Hematopoietic multipotent progenitor cell treated with erythropoietin and hydrocortisone succinate and interleukin-3 and kit ligand, for 17 days (in vitro differentiated cells): ENCODE data around the gene WASF3.
"Not testable (repeated sequence)": the region's sequence is repeated elsewhere in the genome, so short reads cannot be mapped to it uniquely, and the experiment has no call there.

Experiments
- DNase-seq: peaks from one replicate; pipeline ENCODE4 v3.0.0-alpha.2; 2015; ENCODE audit warnings: low spot score

WASF3 gene

GRCh38 chr13:26635634-26636033 is 78.2 kb downstream of the WASF3 start:
- not testable (repeated sequence) for DNase-seq

- not testable (repeated sequence) for DNase-seq
These were observed 78.6 kb downstream of the WASF3 start for GRCh38 chr13:26636073-26636472.

- DNase-seq, result no peak
These were observed 89.1 kb downstream of the WASF3 start for GRCh38 chr13:26646603-26647002.

DNA sequence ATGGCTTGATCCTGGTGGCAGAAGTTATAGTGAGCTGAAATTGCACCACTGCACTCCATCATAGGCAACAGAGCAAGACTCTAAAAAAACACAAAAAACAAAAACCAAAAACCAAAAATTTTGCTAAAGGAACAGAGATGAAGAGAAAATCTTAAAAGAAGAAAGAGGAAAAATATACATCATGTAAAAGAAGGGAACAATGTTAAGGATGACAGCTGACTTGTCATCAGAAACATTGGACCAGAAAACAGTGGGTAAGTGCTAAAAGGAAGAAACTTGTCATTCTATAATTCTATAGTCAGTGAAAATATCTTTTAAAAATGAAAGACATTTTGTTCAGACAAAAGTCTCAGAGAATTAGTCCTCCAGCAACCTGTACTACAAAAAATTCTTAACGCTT is 93.8 kb downstream of the WASF3 start:
- DNase-seq, result no peak

- DNase-seq, result no peak
These were observed 95.8 kb downstream of the WASF3 start for GRCh38 chr13:26653310-26653709.

DNA sequence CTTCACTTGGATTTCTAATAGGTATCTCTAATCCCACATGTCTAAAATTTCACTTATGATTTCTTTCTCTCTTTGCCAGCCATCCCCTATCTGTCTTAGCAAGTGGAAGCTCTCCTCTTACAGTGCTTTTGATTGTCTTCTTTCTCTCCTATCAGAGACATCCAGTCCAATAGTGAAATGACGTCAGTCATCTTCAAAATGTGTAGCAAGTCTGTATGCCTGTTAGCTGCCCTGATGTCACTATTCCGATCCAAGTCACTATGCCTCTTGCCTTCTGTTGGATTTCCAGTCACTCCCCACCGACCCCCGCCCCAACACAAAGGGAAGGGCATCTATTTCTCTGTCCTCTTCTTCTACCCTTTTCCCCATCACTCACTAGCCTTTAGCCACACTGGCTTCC is 96.4 kb downstream of the WASF3 start:
- DNase-seq, result no peak

- DNase-seq, result no peak
These were observed 99.4 kb downstream of the WASF3 start for GRCh38 chr13:26656919-26657318.

- no peak for DNase-seq
These were observed 101.2 kb downstream of the WASF3 start for GRCh38 chr13:26658448-26659385.

- DNase-seq, result no peak
These were observed 102.7 kb downstream of the WASF3 start for GRCh38 chr13:26660185-26660584.

- no peak for DNase-seq
These were observed 103.3 kb downstream of the WASF3 start for GRCh38 chr13:26660766-26661165.

- DNase-seq, result no peak
These were observed 106.3 kb downstream of the WASF3 start for GRCh38 chr13:26663791-26664190.

GRCh38 chr13:26664286-26664685 is 106.8 kb downstream of the WASF3 start:
- no peak for DNase-seq

DNA sequence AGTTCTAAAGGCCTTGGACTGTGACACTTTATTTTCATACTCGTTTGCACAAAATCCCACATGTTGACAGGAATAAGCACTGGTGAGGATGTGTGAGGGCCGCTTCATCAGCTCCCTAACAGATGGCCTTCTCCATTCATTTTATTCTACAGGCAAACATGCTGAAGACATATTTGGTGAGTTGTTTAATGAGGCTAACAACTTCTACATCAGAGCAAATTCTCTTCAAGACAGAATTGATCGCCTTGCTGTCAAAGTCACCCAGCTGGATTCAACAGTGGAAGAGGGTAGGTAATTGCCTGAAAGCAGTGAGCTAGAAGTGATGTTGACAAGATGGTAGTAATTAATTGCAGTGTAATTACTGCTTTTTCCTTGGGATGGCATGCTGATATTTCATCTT is 107.4 kb downstream of the WASF3 start:
- DNase-seq, result no peak

GRCh38 chr13:26668357-26669146 is 111.1 kb downstream of the WASF3 start:
- no peak for DNase-seq

- DNase-seq, result no peak
These were observed 116.4 kb downstream of the WASF3 start for GRCh38 chr13:26673890-26674289.

GRCh38 chr13:26677156-26677555 is 119.7 kb downstream of the WASF3 start:
- DNase-seq, result no peak

GRCh38 chr13:26678330-26678729 is 120.8 kb downstream of the WASF3 start:
- DNase-seq, result no peak

DNA sequence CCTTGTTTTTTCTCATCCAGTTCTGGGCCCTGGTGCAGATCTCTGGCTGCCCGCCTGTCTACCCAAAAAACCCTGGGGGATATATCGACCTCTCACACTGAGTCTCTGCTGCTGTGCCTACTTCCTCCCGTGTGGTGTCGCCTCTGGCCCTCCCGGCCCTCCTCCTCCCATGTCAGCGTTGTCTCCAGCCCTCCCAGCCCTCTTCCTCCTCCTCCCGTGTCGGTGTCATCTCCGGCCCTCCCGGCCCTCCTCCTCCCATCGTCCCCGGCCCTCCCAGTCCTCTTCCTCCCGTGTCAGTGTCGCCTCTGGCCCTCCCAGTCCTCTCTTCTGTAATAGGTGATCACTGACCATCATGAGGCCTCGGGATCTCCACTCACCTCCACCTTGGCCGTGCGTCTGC is 121.3 kb downstream of the WASF3 start:
- DNase-seq, result no peak

DNA sequence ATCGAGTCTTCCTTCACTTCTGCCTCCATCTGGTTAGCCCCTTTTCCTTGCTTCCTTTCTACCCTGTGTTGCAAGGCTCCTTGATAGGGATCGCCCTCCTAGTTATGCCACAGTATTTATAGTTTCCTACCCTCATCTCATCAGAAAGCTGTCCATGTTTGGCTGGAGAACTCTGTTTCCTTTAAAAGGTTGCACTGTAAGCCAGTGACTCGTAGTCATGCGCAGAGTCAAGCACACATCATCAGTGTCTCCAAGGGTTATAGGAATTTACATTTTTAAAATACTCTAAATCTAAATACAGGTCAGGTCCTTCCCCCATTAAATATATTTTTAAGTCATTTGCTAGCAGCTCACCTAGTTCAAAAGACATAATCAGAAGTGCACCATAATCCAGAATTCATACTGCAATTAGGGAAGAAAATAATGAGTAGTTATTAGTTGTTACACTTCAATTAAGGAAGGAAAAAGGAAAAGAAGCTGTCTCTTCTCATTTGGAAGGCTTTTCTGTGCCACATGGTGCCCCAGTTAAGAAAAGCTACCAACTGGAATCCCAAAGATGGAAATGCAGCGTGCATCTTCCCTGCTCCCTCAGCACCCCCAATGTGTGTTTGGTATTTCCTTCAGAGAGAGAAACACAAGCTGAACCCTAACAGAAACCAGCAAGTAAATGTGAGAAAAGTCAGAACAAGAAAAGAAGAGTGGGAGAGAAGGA is 122.1 kb downstream of the WASF3 start:
- DNase-seq, result no peak

DNA sequence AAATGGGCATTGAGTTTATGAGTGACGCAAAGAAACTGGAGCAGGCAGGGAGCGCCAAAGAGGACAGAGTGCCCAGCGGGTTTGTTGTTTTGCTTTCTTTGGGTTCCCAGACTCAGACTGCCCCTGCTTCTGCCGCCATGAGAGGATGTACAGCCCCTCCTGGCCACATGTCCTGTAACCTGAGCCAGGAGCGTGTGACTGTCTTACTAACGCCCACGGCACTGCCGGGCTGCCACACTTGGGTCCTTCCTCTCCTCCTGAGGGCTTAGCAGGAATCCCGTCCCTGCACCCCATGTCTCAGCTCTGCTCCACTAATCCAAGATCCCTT is 122.6 kb downstream of the WASF3 start:
- DNase-seq, result no peak

DNA sequence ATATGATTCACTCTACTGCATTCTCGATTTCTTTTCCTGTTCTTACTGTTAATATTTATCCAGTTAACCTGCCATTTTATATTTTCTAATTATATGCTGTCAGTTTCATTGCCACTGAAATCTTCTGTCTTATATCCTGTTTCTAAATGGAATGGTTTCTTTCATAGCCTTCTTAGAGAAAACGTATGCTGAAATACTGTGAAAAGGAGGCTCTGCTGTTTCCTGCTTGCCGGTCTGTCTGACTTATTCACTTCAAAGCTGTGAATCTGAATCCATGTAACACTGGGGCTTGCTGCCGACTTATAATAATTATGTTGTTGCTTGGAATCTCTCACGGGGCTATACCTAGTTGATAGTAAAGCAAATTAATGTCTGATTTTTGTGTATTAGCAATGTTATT is 123.1 kb downstream of the WASF3 start:
- no peak for DNase-seq

GRCh38 chr13:26681036-26681435 is 123.6 kb downstream of the WASF3 start:
- no peak for DNase-seq

- DNase-seq, result no peak
These were observed 125.1 kb downstream of the WASF3 start for GRCh38 chr13:26682606-26683005.
